T-helper 1 cell treated with Interleukin-12 subunit alpha and Interleukin-12 subunit beta and Interleukin-4 antibody, amounts not matched to agents 30 ng/mL and 1 ng/mL, for 36 hours (primary cell): ENCODE data around the gene HEG1. TPM values are rescaled to one million over a fixed set of nuclear protein-coding genes. Genes with fewer than 3 reads are reported as not detected.

Source experiments
- intact Hi-C: fragments of 100-400 bp; cut with micrococcal nuclease; formaldehyde crosslinking; loops from one replicate; pipeline ENCODE4 v1.15.1; 2024
- total RNA-seq: library from RNA; stranded (reverse); gene quantifications from 2 replicates; pipeline ENCODE4 v1.2.3, GENCODE V29; 2022

The HEG1 gene
- total RNA-seq, 1 donor from 2014 or later, result 44.6 TPM

GRCh38 chr3:124995460-124995994 lies 60.3 kb downstream of the HEG1 start:
- intact Hi-C loops, result loop anchor here (1.0 to 5.0 kb wide), 7 partner anchors 59 to 590 kb away; partner anchors contain the start of gene ZNF148

GRCh38 chr3:124993466-124993865 lies 62.3 kb downstream of the HEG1 start:
- intact Hi-C loops, result no loop called here

- intact Hi-C loops, result no loop called here
Observed at GRCh38 chr3:124992041-124992440, 63.8 kb downstream of the HEG1 start.

- intact Hi-C loops, result no loop called here
Observed at GRCh38 chr3:124986192-124987143, 69.3 kb downstream of the HEG1 start.

GRCh38 chr3:124985349-124985748 lies 70.4 kb downstream of the HEG1 start:
- intact Hi-C loops, result no loop called here

DNA sequence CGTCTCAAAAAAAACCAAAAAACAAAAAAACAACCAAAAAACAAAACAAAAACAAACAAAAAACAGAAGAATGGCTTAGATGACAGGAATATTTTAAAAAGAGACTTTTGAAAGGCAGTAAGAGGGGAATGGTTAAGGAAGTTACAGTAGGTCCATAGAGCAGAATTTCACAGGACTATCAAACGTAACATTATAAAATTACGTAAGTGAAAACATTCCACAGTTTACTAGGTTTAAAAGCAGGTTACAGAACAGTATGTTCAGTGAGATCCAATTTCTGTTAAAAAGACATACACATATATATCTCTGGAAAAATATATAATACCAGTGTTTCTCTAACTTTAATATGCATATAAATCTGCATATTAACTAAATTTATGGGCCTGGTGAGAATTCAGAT lies 71.0 kb downstream of the HEG1 start:
- intact Hi-C loops, result no loop called here

- intact Hi-C loops, result no loop called here
Observed at GRCh38 chr3:124982855-124983254, 72.9 kb downstream of the HEG1 start.

DNA sequence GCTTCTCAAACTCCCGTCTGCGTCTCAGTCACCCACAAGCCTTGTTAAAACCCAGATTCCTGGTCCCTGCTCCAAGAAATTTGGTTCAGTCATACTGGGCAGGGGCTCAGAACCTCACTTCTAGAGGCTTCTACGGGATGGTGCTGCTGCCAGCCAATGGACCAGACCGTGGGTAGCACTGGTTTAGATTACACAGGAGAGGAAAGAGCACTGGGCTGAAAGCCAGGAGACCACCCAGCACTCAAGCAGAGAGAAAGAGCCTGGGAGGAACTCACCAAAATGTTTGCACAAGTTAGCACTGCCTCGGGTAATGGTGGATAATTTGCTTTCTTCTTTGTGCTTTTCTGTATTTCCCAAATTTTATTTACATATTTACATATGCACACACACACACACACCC lies 74.3 kb downstream of the HEG1 start:
- intact Hi-C loops, result no loop called here

DNA sequence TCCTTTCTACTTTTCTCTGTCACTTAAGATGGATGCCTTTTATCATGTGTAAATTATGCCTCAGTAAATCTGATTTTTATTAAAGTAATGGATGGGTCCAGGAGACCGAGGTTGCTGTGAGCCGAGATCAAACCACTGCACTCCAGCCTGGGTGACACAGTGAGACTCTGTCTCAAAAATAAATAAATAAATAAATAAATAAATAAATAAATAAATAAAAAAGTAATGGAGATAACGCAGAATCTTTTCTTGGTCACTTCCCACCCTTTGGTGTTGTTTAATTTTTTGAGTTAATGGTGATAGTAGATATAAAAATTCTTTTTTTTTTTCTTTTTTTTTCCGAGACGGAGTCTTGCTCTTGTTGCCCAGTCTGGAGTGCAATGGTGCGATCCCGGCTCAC lies 77.2 kb downstream of the HEG1 start:
- intact Hi-C loops, result no loop called here

- intact Hi-C loops, result no loop called here
Observed at GRCh38 chr3:124976383-124976782, 79.4 kb downstream of the HEG1 start.

GRCh38 chr3:124974691-124975090 lies 81.1 kb downstream of the HEG1 start:
- intact Hi-C loops, result no loop called here

- intact Hi-C loops, result no loop called here
Observed at GRCh38 chr3:124973290-124973689, 82.5 kb downstream of the HEG1 start.

DNA sequence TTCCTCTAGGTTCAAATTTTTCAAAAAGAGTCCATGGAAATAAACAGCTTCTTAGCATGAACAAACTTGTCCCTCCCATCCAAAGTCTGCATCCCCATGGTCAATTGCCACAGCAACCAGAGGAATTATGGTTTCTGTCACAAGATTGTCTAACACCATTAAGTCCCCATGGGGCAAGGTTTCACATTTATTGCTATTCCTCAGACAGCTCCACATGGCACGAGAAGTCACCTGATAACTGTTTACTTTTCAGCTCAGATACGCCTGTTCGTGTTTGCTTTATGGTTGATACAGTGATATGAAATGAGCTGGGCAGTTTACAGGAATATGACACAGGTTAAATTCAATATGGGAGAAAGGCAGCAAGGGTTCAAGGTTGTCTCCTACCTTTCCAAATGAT lies 83.3 kb downstream of the HEG1 start:
- intact Hi-C loops, result no loop called here

- intact Hi-C loops, result no loop called here
Observed at GRCh38 chr3:124969963-124970722, 85.7 kb downstream of the HEG1 start.

DNA sequence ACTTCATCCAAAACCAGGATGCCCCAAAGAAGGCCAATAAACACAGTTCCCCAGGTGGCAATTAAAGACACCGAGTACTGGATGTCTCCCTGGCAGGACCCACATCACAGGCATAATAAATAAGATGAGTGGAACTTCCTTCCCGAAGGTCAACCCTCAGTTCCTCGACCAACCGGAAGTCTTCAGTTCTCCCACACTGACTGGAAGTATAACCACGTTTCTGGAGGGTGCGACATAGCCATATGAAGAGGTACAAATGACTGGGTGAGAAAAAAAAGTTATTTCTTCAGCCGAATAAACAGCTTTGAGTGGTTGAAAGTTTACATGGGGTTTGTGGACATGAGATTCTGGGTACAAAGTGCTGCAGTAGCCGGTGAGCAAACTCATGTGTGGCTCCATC lies 86.6 kb downstream of the HEG1 start:
- intact Hi-C loops, result no loop called here

GRCh38 chr3:124967964-124968363 lies 87.8 kb downstream of the HEG1 start:
- intact Hi-C loops, result no loop called here

- intact Hi-C loops, result no loop called here
Observed at GRCh38 chr3:124966521-124967445, 89.0 kb downstream of the HEG1 start.

GRCh38 chr3:124965413-124965812 lies 90.4 kb downstream of the HEG1 start:
- intact Hi-C loops, result no loop called here

DNA sequence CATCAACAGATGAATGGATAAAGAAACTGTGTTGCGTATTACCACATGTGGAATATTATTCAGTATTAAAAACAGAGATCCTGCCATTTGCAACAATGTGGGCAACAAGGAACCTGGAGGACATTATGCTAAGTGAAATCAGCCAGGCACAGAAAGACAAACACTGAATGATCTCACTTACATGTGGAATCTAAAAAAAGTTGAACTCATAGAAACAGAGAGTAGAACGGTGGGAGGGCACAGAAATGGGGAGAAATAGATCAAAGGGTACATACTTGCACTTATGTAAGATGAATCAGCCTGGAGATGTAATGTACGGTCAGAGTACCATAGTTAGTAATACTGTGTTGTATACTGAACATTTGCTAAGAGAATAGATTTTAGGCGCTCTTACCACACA lies 91.4 kb downstream of the HEG1 start:
- intact Hi-C loops, result no loop called here

DNA sequence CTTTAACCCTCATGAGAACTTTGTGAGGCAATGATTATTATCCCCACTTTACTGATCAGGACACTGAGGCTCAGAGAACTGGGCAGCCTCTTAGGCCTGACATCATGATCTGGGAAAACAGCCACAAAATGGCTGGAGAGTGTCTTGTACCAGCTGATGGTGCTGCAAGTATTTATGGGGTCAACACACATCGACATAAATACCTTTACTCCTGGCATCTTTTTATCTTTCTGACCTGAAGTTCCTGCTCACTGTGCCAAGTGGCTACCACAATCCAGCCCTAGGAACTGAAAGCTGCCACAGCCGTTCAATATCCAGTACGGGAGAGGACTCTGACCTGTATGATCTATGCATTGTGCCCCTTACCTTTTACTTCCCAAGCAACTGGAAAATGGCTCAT lies 92.0 kb downstream of the HEG1 start:
- intact Hi-C loops, result no loop called here

GRCh38 chr3:124962403-124962940 lies 93.3 kb downstream of the HEG1 start:
- intact Hi-C loops, result no loop called here
